ENCODE measurements around the gene CYP4B1. TPM values are rescaled to one million over a fixed set of nuclear protein-coding genes. Genes with fewer than 3 reads are reported as not detected.

The CYP4B1 gene
- total and polyA plus RNA-seq, 2 donors (not counting 1 experiment from before 2014, with no cell fraction given), result not detected

DNA sequence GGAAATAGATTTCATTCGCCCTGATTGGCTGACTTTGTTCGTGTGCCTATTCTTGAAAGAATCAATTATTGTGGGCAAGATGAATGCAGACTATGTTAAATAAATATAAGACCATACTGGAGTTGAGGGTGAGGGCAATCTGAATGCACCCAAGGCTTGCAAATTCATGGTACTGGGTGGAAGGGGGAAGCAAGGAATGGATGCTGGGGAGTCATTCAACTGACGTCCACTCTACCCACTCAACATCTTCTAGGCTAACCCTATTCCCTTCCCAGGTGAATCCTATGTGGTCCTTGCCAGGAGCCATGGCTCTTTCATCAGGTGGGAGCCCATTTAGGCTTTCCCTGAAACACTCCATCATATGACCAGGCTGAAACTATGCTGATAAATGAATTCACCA lies 5.7 kb upstream of the CYP4B1 start:
- no peaks in the 10 kb centered on the region for H3K27me3 ChIP-seq (ENCODE audit: control insufficient read depth, insufficient read depth, low read length)
- H2AFZ ChIP-seq (ENCODE audit: low read length), result no peak overlapping the region
- no peaks in the 10 kb centered on the region for H3K79me2 ChIP-seq (ENCODE audit: control insufficient read depth, insufficient read depth, low read length)
- H3K9me3 ChIP-seq (ENCODE audit: control insufficient read depth, insufficient read depth, low read depth, low read length), result no peaks in the 10 kb centered on the region
- DNase-seq (ENCODE audit: low read depth in 2 of 2), result no peak
- H3K9ac ChIP-seq (ENCODE audit: insufficient read depth, low read length), result no peak overlapping the region
- TF ChIP-seq, protein P1, sequence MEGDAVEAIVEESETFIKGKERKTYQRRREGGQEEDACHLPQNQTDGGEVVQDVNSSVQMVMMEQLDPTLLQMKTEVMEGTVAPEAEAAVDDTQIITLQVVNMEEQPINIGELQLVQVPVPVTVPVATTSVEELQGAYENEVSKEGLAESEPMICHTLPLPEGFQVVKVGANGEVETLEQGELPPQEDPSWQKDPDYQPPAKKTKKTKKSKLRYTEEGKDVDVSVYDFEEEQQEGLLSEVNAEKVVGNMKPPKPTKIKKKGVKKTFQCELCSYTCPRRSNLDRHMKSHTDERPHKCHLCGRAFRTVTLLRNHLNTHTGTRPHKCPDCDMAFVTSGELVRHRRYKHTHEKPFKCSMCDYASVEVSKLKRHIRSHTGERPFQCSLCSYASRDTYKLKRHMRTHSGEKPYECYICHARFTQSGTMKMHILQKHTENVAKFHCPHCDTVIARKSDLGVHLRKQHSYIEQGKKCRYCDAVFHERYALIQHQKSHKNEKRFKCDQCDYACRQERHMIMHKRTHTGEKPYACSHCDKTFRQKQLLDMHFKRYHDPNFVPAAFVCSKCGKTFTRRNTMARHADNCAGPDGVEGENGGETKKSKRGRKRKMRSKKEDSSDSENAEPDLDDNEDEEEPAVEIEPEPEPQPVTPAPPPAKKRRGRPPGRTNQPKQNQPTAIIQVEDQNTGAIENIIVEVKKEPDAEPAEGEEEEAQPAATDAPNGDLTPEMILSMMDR (conservative IDR thresholded peaks at IDR 0.05 in 1 of 2, IDR thresholded peaks at IDR 0.05 in 1 of 2; ENCODE audit: low read depth in 1 of 2, low read length in 2 of 2), result no peak
- no peak for TF ChIP-seq EZH2 (IDR thresholded peaks at IDR 0.05; ENCODE audit: low read length, missing control alignments)
- H3K4me1 ChIP-seq (ENCODE audit: control insufficient read depth, extremely low read depth, insufficient read depth, low read length), result no peaks in the 10 kb centered on the region
- no peaks in the 10 kb centered on the region for H3K36me3 ChIP-seq (ENCODE audit: control insufficient read depth, insufficient read depth, low read length)
- H4K20me1 ChIP-seq (ENCODE audit: control insufficient read depth, extremely low read depth, insufficient read depth, low read length), result no peaks in the 10 kb centered on the region
- no peak overlapping the region for H3K27ac ChIP-seq (ENCODE audit: insufficient read depth, low read length)
- H3K4me3 ChIP-seq (replicated peaks in 1 of 4; ENCODE audit: control extremely low read depth in 1 of 4, insufficient read depth in 1 of 4, low read depth in 3 of 4, low read length in 4 of 4), result no peak overlapping the region
- H3K4me2 ChIP-seq (ENCODE audit: extremely low read depth, insufficient read depth, low read length), result no peak overlapping the region

DNA sequence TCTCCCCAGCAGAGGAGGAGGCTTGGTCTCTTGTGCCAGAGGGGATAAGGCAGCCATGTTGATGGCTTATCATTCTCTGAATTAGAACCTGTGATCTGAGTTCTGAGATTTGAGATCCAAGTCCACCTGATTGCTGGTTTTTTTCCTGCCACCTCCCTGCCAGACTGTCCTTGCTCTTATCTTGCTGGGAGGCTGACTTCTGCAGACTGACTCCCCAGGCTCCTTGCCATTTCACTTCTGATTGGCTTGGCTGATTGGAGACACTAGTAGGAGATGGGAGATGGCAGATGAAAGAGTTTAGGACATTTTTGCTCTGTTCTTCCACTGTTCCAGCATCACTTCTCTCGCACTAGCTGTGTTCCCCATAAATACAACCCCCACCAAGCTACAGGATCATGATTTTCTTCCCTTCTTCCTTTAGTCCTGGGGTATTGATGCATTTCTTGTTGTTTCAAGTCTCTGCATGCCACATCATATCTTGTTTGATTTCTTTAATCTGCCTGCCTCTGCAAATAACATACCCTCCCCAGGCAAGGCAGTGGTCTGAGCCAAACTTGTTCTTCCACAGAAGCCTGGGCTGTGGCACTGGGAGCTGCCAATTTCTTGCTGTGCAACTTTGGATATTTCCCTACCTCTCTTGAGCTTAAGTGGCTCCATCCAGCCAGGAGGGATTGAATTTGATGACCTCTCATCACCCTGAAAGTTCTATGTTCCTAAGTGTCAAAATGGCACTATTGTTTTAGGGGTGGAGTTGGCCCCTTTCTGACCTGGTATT lies 963 bp upstream of the CYP4B1 start:
- no peak for TF ChIP-seq EZH2 (IDR thresholded peaks at IDR 0.05; ENCODE audit: low read length, missing control alignments)
- TF ChIP-seq, protein P1 (conservative IDR thresholded peaks at IDR 0.05 in 1 of 2, IDR thresholded peaks at IDR 0.05 in 1 of 2; ENCODE audit: low read depth in 1 of 2, low read length in 2 of 2), result no peak
- Histone ChIP-seq H3K9me3 (ENCODE audit: control insufficient read depth, insufficient read depth, low read depth, low read length) (no peaks in the 10 kb centered on the region), H3K9ac (ENCODE audit: insufficient read depth, low read length) (no peak overlapping the region), H2AFZ (ENCODE audit: low read length) (no peak overlapping the region), H4K20me1 (ENCODE audit: control insufficient read depth, extremely low read depth, insufficient read depth, low read length) (no peaks in the 10 kb centered on the region), H3K27me3 (ENCODE audit: control insufficient read depth, insufficient read depth, low read length) (no peaks in the 10 kb centered on the region), H3K36me3 (ENCODE audit: control insufficient read depth, insufficient read depth, low read length) (no peaks in the 10 kb centered on the region), H3K4me3 (replicated peaks in 1 of 4; ENCODE audit: control extremely low read depth in 1 of 4, insufficient read depth in 1 of 4, low read depth in 3 of 4, low read length in 4 of 4) (no peak overlapping the region), H3K4me2 (ENCODE audit: extremely low read depth, insufficient read depth, low read length) (no peak overlapping the region), H3K27ac (ENCODE audit: insufficient read depth, low read length) (no peak overlapping the region), H3K79me2 (ENCODE audit: control insufficient read depth, insufficient read depth, low read length) (no peaks in the 10 kb centered on the region), H3K4me1 (ENCODE audit: control insufficient read depth, extremely low read depth, insufficient read depth, low read length) (no peaks in the 10 kb centered on the region)
- DNase-seq (ENCODE audit: low read depth in 2 of 2), result no peak

GRCh38 chr1:46800742-46801141 lies 1.9 kb downstream of the CYP4B1 start:
- H3K4me2 ChIP-seq (ENCODE audit: extremely low read depth, insufficient read depth, low read length), result no peak overlapping the region
- H3K9me3 ChIP-seq (ENCODE audit: control insufficient read depth, insufficient read depth, low read depth, low read length), result no peaks in the 10 kb centered on the region
- no peaks in the 10 kb centered on the region for H3K4me1 ChIP-seq (ENCODE audit: control insufficient read depth, extremely low read depth, insufficient read depth, low read length)
- no peak for DNase-seq (ENCODE audit: low read depth in 2 of 2)
- H4K20me1 ChIP-seq (ENCODE audit: control insufficient read depth, extremely low read depth, insufficient read depth, low read length), result no peaks in the 10 kb centered on the region
- no peaks in the 10 kb centered on the region for H3K79me2 ChIP-seq (ENCODE audit: control insufficient read depth, insufficient read depth, low read length)
- no peak overlapping the region for H3K9ac ChIP-seq (ENCODE audit: insufficient read depth, low read length)
- no peaks in the 10 kb centered on the region for H3K36me3 ChIP-seq (ENCODE audit: control insufficient read depth, insufficient read depth, low read length)
- no peaks in the 10 kb centered on the region for H3K27me3 ChIP-seq (ENCODE audit: control insufficient read depth, insufficient read depth, low read length)
- no peak overlapping the region for H2AFZ ChIP-seq (ENCODE audit: low read length)
- H3K4me3 ChIP-seq (replicated peaks in 1 of 4; ENCODE audit: control extremely low read depth in 1 of 4, insufficient read depth in 1 of 4, low read depth in 3 of 4, low read length in 4 of 4), result no peak overlapping the region
- TF ChIP-seq, protein P1 (conservative IDR thresholded peaks at IDR 0.05 in 1 of 2, IDR thresholded peaks at IDR 0.05 in 1 of 2; ENCODE audit: low read depth in 1 of 2, low read length in 2 of 2), result no peak
- no peak for TF ChIP-seq EZH2 (IDR thresholded peaks at IDR 0.05; ENCODE audit: low read length, missing control alignments)
- no peak overlapping the region for H3K27ac ChIP-seq (ENCODE audit: insufficient read depth, low read length)
